Amygdala (tissue), 56 donors: ENCODE measurements around the gene MFSD6.
"Not testable (repeated sequence)": the region's sequence is repeated elsewhere in the genome, so short reads cannot be mapped to it uniquely, and the experiment has no call there.

Source experiments
- DNase-seq, 56 donors: peaks; one replicate each; lab custom pipeline; 2025; lab: John Stamatoyannopoulos, UW

Gene MFSD6

DNA sequence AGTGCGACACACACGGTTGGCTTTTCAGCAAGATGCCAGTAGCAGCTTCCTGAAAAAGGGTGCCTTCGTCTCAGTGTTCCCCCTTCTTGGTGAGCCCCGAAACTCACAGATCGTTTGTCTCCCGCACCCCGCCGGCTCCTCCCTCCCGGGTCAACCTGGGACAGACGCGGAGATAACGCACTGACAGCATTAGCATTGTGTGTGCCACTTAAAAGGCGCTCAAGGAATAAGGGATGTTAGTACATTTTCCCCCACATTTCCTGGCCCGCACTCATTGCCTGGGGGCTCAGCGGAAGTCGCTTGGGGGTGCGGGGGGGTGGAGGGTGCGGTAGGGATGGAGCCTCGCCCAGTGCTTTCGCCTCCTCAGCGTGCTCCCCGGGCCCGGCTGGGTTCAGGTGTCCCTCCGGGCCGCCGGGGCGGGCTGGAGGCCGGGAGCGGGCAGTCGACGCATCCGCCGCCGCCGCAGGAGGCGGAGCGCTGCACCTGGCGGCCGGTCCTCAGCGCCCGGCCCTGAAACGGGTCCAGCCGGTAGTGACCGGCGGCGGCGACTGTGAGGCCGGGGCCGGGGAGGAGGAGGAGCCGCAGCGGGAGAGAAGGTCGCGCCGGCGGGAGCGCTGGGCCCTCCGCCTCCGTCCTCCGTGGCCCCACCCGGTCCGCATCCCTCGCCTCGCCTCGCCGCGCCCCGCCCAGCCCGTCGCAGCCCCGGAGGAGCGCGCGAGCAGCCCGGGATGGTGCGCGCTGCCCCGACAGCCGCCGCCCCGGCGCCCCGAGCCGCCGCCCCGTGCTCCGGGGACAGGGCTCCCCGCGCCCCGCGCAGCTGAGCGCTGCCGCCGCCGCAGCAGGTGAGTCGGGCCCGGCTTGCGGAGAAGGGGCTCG is at the start of gene MFSD6:
TSS of gene MFSD6 (plus strand) at position 694 of the 876 bp plus-strand sequence. CDS start 27,675 bp downstream, outside the sequence.
- DNase-seq: peak in 36 of 56 donors; percentile 12 to 78 (median 54)

DNA sequence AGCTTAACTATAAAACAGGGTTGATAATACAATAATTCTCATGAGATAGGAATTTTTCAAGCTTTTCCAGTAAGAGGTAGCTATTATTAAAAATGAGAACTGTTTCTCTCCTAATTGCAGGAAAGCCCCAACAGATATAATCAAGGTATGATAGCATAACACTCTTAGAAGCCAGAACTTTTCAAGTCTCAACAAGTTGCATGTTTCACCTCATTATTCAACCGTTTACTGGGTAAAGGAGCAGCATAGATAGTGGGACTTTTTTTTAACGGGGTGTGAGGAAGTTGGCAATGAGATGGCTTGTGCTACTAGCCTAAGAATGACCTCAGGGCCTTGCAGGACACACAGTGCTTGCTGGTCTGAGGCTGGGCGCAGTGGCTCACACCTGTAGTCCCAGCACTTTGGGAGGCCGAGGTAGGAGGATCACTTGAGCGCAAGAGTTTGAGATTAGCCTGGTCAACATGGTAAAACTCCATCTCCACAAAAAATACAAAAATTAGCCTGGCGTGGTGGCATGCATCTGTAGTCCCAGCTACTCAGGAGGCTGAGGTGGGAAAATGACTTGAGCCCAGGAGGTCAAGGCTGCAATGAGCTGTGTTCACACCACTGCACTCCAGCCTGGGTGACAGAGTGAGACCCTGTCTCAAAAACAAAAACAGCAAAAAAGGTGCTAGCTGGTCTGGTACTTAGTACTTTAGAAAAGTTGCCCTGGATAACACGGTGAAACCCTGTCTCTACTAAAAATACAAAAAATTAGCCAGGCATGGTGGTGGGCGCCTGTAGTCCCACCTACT is 49.3 kb upstream of the MFSD6 start:
- DNase-seq: not testable (repeated sequence)

DNA sequence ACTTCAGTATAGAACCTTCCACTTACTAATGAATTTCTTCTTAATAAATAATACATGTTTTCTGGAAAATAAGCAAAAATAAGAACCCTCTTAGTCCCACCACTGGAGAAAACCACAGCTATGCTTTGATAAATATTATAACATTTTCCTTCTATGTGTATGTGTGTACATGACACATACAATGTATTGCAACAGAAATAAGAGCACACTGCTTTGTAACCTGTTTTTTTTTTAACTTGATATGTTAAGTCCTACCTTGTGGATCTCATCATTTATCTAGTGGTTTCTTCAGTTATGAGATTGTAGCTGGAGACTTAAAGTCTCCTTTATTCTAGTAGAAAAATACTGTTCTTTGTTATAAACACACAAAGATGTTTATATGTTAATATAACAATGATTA is 47.6 kb upstream of the MFSD6 start:
- DNase-seq: no peak

DNA sequence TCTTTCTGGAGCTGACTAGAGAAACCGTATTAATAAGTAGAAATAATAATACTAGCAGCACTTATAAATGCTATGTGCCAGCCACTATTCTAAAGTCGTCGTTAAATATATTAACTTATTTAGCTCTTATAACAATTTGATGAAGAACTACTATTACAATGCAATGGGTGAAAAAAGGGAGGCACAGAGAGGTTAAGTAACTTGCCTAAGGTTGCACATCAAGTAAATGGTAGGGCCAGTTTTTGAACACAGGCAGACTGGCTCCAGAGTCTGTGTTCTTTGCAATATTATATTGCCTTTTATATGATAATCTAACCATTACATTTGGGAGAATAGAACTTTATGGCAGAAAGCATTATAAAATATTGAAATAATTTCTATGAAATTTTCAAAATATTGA is 47.2 kb upstream of the MFSD6 start:
- DNase-seq: no peak

DNA sequence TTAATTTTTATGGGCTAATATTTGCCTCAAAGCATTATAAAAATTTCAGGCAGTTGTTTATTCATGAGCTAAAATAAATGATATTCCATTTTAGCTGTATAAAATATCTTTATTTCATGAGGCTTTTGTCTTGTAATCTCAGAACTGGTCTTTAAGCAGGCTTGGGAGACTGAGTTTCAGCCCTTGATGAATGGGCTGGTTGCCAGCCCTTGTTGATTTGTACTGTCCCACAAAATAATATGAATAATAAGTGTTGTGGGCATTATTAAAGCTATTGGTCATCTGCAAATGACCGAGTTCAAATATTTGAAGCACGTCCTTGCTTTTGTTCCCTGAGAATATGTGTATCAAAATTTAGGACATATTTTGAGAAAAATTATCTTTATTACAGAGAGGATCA is 46.6 kb upstream of the MFSD6 start:
- DNase-seq: no peak

DNA sequence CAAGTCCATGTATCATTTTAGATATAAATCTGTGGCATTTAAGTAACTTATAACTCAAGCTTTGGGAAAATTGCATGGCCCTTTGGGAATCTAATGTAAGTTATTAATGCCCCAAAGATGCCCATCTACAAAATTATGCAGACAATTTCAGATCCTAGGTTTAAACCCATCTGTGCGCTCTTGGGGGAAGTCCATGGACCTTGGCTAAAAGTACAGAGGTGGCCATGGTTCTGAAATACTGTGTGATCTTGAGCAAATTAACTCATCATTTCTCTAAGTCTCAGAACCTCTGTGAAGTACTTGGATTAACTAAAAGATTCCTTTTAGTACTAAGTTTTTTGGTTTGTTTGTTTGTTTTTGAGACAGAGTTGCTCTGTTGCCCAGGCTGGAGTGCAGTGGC is 45.3 kb upstream of the MFSD6 start:
- no peak for DNase-seq

DNA sequence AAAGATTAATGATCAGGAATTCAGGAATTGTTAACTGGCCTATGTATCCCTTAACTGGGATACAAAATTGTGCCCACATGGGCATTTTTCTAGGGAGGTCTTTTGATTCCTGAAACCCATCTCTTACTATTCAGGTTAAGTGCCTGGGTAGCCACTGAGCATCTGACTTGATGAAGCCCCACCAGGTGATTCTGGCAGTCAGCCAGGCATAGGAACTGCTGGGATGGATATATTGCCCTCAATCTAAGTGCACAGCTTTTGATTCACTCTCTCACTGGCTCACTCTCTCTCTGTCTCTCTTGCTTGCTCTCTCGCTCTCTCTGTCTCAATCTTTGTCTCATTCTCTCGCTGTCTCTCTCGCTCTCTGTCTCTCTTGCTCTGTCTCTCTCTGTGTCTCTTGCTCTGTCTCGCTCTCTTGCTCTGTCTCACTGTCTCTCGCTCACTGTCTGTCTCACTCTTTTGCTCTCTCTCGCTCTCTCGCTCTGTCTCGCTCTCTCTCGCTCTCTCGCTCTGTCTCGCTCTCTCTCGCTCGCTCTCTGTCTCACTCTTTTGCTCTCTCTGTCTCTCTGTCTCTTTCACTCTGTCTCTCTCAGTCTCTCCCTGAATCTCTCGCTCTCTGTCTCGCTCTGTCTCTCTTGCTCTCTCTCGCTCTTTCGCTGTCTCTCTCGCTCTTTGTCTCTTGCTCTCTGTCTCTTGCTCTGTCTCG is 42.5 kb upstream of the MFSD6 start:
- no peak for DNase-seq

DNA sequence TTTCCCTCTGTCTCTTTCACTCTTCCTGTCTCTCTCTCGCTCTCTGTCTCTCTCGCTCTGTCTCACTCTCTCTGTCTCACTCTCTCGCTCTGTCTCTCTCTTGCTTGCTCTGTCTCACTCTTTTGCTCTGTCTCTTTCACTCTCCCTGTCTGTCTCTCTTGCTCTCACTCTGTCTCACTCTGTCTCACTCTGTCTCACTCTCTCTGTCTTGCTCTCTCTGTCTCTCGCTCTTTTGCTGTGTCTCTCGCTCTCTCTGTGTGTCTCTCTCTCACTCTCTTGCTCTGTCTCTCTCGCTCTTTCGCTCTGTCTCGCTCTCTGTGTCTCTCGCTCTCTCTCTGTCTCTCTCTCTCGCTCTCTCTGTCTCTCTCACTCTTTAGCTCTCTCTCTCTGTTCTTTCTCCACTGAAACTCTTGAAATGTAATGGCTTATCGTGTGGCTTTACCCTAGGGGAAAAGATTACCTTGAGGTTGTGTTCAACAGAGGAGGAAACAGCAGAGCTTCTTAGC is 41.9 kb upstream of the MFSD6 start:
- DNase-seq: no peak

DNA sequence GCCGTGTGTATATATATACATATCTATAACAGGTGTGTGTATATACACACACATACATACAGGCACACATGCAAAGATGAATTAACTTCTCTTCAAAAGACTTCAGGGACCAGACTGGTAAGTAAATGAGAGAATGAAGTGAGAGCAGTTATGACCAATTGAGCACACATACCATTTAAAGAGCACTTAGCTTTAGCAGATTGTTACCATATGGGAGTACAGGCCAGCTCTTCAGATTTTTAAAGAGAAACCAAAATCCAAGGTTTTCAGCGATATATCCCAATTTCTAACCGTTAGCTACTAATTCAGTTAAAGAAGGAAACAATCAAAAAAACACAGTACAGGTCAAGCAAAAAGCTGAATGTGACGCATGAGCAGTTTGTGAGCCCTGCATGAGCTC is 41.1 kb upstream of the MFSD6 start:
- DNase-seq: no peak

DNA sequence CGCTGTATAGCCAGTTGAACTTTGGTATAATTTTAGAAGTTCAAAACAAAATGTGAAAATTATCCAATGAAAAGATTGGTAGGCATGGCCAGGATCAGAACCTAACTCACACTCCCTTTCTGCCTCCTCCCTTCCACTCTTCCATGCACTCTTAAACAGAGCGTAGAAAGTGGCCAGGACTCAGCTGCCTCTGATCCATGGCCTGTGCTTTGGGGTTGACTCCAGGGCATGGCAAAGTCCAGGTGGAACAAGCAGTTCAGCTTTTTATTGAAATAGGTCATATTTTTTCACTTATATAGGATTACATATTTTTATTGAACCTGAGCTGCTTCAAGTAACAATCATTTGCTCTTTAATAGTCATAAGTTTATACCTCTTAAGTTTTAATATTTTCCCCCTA is 38.5 kb upstream of the MFSD6 start:
- no peak for DNase-seq

DNA sequence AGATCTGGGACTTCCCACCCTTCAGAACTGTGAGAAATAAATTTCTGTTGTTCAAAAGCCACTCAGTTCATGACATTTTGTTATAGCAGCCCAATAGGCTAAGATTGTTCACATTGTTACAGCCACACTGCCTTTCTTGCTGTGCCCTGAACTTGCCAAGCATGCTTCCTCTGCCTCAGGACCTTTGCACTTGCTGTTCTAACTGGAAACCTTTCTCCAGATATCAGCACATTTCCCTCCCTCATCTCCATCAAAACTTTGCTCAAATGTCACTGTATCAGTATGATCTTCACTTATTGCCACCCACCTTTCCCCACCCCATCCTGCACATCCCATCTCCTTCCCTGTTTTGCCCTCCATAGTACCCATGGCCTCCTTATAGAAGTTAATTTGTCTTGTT is 32.1 kb upstream of the MFSD6 start:
- no peak for DNase-seq

DNA sequence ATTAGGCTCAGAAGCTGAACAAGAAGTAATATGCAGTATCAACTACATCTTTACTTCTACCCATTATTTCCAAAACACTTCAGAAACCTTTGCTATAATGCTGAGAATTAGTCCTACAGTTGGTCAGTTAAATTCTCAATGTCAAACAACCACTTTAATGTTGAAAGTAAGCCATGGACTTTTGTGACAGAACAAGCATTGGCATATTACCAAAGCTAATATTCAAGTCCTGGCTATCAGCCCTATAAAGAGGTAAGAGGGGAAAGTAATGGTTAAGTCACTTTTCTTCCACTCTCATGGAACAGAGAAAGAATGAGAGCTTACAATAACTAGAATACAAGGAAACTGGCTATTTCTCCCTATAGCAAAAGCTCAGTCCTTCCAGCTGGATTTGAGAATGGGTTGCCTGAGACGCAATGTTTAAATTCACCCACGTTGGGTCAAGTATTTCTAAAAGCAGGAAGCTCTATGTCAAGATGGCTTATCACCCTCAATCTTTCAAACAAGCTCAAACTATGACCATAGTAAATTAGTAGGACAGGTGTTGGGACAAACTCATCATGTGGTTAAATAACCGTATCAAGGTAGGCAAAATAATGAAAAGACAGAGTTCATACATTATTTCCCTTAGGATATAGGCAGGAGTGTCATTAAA is 31.4 kb upstream of the MFSD6 start:
- no peak for DNase-seq

DNA sequence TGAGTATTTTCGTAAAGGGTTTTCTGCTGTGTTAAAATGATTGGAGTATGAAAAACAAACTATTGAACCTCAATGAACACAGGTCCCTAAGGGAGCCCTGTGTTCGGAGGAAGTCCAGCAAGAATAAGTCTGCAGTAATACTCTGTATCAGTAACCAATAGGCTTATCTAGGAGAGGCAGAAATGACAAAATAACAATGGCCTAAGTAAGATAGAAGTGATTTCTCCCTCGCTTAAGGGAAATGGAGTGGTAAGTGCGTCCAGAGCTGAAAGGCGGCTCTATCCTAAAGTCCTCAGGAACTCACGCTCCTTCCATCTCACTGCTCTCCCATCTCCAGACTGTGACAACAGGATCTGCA is 29.3 kb upstream of the MFSD6 start:
- DNase-seq: no peak

DNA sequence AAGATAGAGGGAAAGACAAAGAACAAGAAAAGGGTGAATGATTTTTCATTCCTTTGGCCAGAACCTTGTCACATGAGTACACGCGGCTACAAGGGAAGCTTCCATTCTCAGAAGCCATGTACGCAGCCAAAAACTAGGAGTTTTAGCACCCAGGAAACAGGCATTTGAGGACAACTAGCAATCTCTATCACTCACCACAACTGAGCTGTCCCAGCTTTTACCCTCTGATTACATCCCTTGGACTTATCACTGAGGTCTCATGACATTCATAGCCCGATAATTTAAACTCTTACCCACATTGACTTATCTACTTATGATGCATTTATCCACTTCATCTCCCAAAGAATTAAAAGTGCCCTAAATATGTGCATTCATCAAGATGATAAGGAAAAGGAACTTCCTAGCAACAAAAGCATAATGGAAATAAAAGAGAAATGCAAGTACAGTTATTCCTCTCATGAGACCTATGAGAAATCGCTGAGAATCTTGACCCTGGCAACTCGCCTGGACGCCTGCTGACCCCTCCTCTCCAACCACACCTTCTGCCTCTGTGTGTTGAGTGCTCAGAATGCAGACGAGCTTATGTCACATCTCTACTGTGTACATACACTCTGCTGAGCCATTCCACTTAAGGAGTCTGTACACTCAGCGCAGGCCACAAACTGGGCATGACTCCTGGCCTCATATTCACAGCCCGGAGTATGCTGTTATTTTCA is 28.7 kb upstream of the MFSD6 start:
- no peak for DNase-seq

DNA sequence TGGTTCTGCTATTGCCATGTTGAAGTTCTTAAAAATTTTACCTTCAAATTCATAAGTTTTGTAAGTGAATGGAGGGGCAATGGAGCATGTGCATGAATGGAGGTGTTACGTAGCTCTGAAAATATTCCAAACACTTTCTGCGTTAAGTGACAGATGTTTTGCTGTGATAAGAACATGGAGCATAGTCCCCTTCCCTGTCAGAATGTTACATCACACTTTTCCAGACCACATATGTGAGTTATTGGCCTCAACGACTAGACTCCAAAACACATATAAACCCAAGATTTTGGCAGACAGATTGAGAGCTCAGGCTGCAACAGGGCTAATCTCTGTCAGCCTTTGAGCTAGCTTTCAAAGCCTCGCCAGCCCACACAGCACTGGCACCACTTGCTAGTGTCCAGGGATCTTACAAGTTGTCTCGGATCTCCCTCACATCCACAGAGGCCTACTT is 27.2 kb upstream of the MFSD6 start:
- DNase-seq: no peak

DNA sequence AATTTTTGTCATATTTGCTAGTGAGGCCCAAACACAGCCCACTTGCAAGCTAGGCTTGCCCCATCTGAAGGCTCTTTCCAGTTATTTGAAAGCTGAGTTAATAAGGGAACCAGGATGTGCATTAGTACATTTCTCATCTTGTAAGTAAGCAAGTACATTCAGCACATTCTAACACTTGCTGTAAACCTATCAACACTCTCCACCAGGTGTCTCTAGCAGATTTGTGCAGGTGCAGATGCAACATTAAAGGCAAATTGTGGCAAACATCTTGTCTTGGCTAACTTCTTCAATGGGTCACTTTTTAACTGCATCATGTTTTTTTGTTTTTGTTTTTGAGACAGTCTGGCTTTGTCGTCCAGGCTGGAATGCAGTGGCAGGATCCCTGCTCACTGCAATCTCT is 25.3 kb upstream of the MFSD6 start:
- peak in 5 of 56 donors; percentile 2 to 28 (median 18) for DNase-seq

DNA sequence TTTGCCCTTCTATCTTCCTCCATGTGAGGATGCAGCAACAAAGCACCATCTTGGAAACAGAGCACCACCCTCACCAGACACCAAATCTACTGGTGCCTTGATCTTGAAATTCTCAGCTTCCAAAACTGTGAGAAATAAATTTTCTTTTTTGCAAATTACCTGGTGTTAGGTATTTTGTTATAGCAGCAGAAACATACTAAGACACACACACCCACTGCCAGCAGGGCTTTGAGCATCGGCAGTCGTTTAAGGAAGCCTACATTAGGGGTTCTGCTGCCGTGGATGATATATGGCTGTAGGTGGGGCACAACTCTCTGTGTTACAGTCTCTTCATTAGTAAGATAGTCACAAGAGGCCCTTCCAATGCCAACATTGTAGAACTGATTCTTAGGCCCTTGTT is 20.7 kb upstream of the MFSD6 start:
- no peak for DNase-seq

DNA sequence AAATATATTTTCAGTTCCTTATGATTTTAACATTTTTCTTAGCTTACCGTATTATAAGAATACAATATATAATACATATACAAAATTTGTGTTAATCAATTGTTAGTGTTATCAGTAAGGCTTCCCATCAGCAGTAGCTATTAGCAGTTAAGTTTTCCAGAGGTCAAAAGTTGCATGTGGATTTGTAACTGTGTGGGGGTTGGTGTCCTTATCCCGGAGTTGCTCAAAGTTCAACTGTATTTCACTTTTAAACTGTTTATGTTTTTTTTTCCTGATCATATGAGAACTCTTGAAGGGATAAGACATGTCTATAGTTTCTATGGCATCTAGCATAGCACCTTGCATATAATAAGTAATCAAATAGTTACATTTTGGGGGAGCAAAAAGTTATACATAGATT is 11.9 kb upstream of the MFSD6 start:
- no peak for DNase-seq

DNA sequence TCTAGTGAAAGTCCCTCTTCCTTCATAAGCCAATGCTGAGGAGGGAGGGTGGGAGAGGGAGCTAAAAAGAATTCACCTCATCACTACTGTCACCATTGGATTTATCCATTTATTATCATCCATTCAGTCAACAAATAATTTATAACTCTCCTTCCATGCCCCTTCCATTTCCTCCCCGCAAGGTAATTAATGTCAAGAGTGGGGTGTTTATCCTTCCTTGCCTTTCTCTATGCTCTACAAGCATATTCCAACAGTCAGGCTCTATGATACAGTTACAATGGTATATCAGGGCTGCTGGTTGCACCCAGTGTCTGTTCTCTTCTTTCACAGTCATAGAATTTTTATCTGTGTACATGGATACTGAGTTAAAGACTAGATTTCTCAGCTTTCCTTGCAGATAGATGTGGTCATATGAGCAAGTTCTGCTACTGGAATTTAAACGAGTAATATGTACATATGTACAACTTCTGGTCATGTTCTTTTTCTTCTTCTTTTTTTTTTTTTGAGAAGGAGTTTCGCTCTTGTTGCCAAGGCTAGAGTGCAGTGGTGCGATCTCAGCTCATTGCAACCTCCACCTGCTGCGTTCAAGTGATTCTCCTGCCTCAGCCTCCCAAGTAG is 5.1 kb upstream of the MFSD6 start:
- no peak for DNase-seq
